Lung (tissue), 12 donors: ENCODE results near the gene PNKD. TPM values are rescaled to one million over a fixed set of nuclear protein-coding genes. Genes with fewer than 3 reads are reported as not detected.

Experiments
- ATAC-seq: fragments of 200-7000 bp; cut with Tn5 transposase; one replicate; pipeline ENCODE4 v1.9.1; 2020; ENCODE audit warnings: moderate number of reproducible peaks; ENCODE audit not compliant: insufficient read depth, low FRiP score
- DNase-seq, 3 donors: peaks; one replicate each; pipeline ENCODE4 v3.0.0-alpha.2; 2013 to 2017
- H3K27ac ChIP-seq, 2 donors: one replicate each; pipeline ENCODE4 v1.5.1; 2013; ENCODE audit warnings: mild to moderate bottlenecking in 2 of 2, moderate library complexity in 2 of 2, control low read depth in 1 of 2, inconsistent platforms in 1 of 2, low read depth in 1 of 2, low read length in 1 of 2
- H3K27me3 ChIP-seq, 3 donors: one replicate each; pipeline ENCODE4 v1.5.1; 2013; ENCODE audit warnings: low read length in 2 of 3; ENCODE audit not compliant: control insufficient read depth in 3 of 3, insufficient read depth in 3 of 3
- H3K36me3 ChIP-seq, 4 donors: one replicate each; pipeline ENCODE4 v1.5.1; 2013; ENCODE audit warnings: low read length in 4 of 4, mild to moderate bottlenecking in 1 of 4, moderate library complexity in 1 of 4; ENCODE audit not compliant: control insufficient read depth in 4 of 4, insufficient read depth in 4 of 4
- H3K4me1 ChIP-seq, 5 donors: one replicate each; pipeline ENCODE4 v1.5.1; 2013; ENCODE audit warnings: low read length in 5 of 5, mild to moderate bottlenecking in 2 of 5, moderate library complexity in 1 of 5; ENCODE audit not compliant: control insufficient read depth in 5 of 5, insufficient read depth in 5 of 5
- H3K4me3 ChIP-seq: one replicate; pipeline ENCODE4 v1.5.1; 2013; ENCODE audit warnings: mild to moderate bottlenecking, control low read depth, moderate library complexity
- H3K9ac ChIP-seq, 2 donors: one replicate each; pipeline ENCODE4 v1.5.1; 2013; ENCODE audit warnings: low read length in 2 of 2, control low read depth in 1 of 2; ENCODE audit not compliant: insufficient read depth in 1 of 2
- H3K9me3 ChIP-seq, 4 donors: one replicate each; pipeline ENCODE4 v1.5.1; 2013; ENCODE audit warnings: low read length in 3 of 4, mild to moderate bottlenecking in 1 of 4, moderate library complexity in 1 of 4; ENCODE audit not compliant: control insufficient read depth in 4 of 4, insufficient read depth in 3 of 4
- WGBS, 2 donors: extraction: QIAGEN DNeasy Blood & Tissue Kit; methylation state at CpG; one replicate each; pipeline ENCODE4 v1.1.7; 2013; 5-methylcytosine and 5-hydroxymethylcytosine counted together
- polyA plus RNA-seq, 2 donors: library from polyadenylated mRNA; stranded (reverse); fragments of 200-250 nt; gene quantifications; one replicate each; pipeline ENCODE4 v1.2.1, GENCODE V29; 2013
- total RNA-seq, 2 donors: library from RNA; depleted of rRNA in 1 of 2; stranded (reverse); fragments of >200 nt in 1 of 2; gene quantifications; one replicate each; pipeline ENCODE4 v1.2.1, GENCODE V29; 2014 to 2021
- TF ChIP-seq, protein P1 (sequence below): IDR thresholded peaks from 2 replicates; pipeline ENCODE4 v1.5.1; 2012; ENCODE audit warnings: mild to moderate bottlenecking; ENCODE audit errors: control extremely low read depth, extremely low read depth
- donor health status: control.
- donor health status: control.
- donor health status: Bipolar disorder and iron deficiency.
- donor health status: healthy.
- donor health status: DM: yes; HTN: yes; CAD: no.

The PNKD gene
- total and polyA plus RNA-seq, 4 donors: 83.8 to 137 (median 114) TPM

DNA sequence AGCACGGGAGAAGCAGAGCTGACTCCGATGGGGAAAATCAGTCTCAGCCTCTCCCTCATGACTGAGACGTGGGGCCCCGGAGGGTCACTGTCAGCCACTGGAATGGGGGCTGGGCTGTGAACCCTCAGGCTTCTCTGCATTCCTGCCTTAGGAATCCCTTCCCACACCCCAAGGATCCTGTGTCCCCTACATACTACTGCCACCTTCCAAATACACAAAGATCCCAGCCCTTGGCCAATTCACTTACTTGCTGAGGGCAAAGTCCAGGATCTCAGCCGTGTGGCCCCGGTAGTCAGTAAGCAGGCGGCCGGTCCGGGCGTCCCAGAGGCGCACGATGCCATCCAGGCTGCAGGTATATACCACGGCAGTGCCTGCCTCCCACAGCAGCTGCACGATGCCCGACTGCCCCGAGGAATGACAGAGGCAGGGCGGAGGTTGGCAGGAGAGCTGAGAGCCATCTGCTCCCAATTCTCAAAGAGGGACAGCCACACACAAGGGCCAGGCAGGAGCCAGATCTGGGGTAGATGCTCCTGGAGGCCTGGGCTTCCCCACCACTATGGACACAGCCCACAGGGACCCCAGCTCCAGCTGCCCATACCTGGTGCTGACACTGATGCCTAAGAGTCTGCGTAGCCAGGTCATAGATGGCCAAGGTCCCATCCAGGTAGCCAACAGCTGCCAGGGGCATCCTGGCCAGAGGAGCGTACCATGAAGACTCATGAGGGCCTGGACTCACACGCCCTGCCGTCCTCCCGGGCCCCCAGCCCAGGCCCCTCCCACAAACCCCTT is 5.4 kb upstream of the PNKD start:
- peaks cover 0 to 18% (median 13%) of the 10 kb centered on the region in 5 donors for H3K4me1 ChIP-seq

DNA sequence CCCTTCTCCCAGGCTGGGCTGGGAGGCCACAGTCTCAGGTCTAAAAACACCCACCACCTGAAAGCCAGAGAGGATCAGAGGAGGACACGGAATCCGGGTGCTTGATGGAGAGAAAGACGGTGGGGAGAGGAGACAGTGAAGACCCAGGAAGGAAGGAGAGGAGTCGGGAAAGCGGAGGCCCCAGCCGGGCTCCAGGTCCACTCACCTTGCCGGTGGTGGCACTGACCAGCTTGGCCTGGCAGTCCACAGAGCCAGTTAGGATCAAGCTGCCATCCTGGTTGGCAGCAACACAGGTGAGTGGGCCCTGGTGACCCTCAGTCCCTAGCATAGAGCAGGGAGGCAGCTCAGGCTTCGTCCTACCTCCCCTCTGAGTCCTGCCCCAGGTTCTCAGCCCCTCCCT is 4.7 kb upstream of the PNKD start:
- 92 to 96% methylated on average over 8 of the region's 8 CpGs for WGBS, 2 donors
- DNase-seq: no peak
- Histone ChIP-seq H3K9ac (no peak overlapping the region), H3K36me3 (peaks cover 5 to 40% (median 11%) of the 10 kb centered on the region in 4 donors), H3K9me3 (no peaks in the 10 kb centered on the region), H3K27me3 (no peaks in the 10 kb centered on the region), H3K4me1 (peaks cover 0 to 14% (median 13%) of the 10 kb centered on the region in 5 donors), H3K27ac (no peak overlapping the region), H3K4me3 (no peak overlapping the region)
- TF ChIP-seq, protein P1, sequence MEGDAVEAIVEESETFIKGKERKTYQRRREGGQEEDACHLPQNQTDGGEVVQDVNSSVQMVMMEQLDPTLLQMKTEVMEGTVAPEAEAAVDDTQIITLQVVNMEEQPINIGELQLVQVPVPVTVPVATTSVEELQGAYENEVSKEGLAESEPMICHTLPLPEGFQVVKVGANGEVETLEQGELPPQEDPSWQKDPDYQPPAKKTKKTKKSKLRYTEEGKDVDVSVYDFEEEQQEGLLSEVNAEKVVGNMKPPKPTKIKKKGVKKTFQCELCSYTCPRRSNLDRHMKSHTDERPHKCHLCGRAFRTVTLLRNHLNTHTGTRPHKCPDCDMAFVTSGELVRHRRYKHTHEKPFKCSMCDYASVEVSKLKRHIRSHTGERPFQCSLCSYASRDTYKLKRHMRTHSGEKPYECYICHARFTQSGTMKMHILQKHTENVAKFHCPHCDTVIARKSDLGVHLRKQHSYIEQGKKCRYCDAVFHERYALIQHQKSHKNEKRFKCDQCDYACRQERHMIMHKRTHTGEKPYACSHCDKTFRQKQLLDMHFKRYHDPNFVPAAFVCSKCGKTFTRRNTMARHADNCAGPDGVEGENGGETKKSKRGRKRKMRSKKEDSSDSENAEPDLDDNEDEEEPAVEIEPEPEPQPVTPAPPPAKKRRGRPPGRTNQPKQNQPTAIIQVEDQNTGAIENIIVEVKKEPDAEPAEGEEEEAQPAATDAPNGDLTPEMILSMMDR: no peak
- ATAC-seq: no peak

More for the DNA sequence above, 5.4 kb upstream of the PNKD start:
- 90 to 95% methylated on average over 22 of the region's 22 CpGs for WGBS, 2 donors
- H3K9ac ChIP-seq: no peak overlapping the region
- peaks cover 5 to 40% (median 11%) of the 10 kb centered on the region in 4 donors for H3K36me3 ChIP-seq
- TF ChIP-seq, protein P1: no peak
- no peaks in the 10 kb centered on the region for H3K9me3 ChIP-seq
- H3K27me3 ChIP-seq: no peaks in the 10 kb centered on the region
- peak overlapping the region in 1 of 2 donors; percentile 23 for H3K27ac ChIP-seq
- ATAC-seq: no peak
- DNase-seq: no peak
- no peak overlapping the region for H3K4me3 ChIP-seq

DNA sequence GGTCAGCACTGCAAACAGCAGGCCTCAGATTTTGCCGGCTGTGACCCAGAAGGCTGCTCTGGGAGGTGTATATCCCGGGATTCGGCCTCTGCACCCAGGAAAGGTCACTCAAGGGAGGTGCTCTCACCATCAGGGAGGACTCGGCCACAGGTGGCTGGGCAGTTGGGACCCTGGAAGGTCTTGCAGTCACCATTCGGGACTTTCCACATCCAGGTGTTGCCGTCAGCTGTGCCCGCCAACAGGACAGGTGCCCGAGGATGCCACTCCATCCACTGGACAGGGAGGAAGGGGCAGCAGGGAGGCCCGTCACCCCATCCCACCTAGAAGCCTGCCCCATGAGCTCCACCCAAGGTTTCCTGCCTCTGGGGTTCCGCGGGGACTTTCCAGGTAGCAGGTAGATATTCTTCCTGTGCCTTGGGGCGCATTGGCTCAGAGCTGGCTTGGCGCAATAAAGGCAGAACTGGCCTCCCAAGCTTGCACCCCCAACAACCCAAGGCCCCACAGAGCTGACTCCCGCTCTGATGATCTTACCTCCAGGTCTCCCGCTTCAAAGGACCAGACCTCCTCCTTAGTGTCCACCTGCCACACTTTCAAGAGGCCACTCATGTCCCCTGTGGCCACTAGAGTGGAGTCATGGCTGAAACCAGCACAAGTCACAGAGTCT is 3.9 kb upstream of the PNKD start:
- DNase-seq (no peak), ATAC-seq (no peak)
- Histone ChIP-seq H3K9ac (no peak overlapping the region), H3K4me3 (no peak overlapping the region), H3K36me3 (peaks cover 5 to 40% (median 11%) of the 10 kb centered on the region in 4 donors), H3K4me1 (peaks cover 3 to 11% (median 9%) of the 10 kb centered on the region in 5 donors), H3K27ac (no peak overlapping the region), H3K27me3 (no peaks in the 10 kb centered on the region), H3K9me3 (no peaks in the 10 kb centered on the region)
- WGBS, 2 donors: 94 to 96% methylated on average over 13 to 15 of the region's 15 CpGs
- TF ChIP-seq, protein P1: no peak
